ENCODE data around the gene SIPA1L2.

GRCh38 chr1:232676307-232676706, 46.4 kb upstream of the SIPA1L2 start:
- TF ChIP-seq CTCF (conservative IDR thresholded peaks at IDR 0.05 in 1 of 2, IDR thresholded peaks at IDR 0.05 in 1 of 2; ENCODE audit: low read depth in 1 of 2, low read length in 2 of 2): no peak
- TF ChIP-seq EZH2 (IDR thresholded peaks at IDR 0.05; ENCODE audit: low read length, missing control alignments): no peak
